ENCODE measurements around the gene ZNF639. TPM values are rescaled to one million over a fixed set of nuclear protein-coding genes. Genes with fewer than 3 reads are reported as not detected.

The ZNF639 gene
- total and polyA plus RNA-seq, 2 experiments from 2014 or later: 33.6 to 62.8 TPM

- no peaks in the 10 kb centered on the region for H3F3A ChIP-seq (replicated peaks; ENCODE audit: low read depth)
- H3K4me1 Mint-ChIP-seq: no peaks in the 10 kb centered on the region
- ATAC-seq (no peak), DNase-seq (ENCODE audit: low spot score) (no peak)
- TF ChIP-seq JUNB (IDR thresholded peaks at IDR 0.05; ENCODE audit: unreplicated experiment): no peak
- no peak for TF ChIP-seq NANOG (IDR thresholded peaks at IDR 0.05; ENCODE audit: borderline replicate concordance)
- TF ChIP-seq POLR2AphosphoS5 (IDR thresholded peaks at IDR 0.05; ENCODE audit: low read depth): no peak
- TF ChIP-seq CREB1 (CRISPR knock-in tag; IDR thresholded peaks at IDR 0.05; ENCODE audit: low read depth): no peak
- TF ChIP-seq EZH2 (IDR thresholded peaks at IDR 0.05; ENCODE audit: low read depth, unreplicated experiment): no peak
- TF ChIP-seq, protein P1, sequence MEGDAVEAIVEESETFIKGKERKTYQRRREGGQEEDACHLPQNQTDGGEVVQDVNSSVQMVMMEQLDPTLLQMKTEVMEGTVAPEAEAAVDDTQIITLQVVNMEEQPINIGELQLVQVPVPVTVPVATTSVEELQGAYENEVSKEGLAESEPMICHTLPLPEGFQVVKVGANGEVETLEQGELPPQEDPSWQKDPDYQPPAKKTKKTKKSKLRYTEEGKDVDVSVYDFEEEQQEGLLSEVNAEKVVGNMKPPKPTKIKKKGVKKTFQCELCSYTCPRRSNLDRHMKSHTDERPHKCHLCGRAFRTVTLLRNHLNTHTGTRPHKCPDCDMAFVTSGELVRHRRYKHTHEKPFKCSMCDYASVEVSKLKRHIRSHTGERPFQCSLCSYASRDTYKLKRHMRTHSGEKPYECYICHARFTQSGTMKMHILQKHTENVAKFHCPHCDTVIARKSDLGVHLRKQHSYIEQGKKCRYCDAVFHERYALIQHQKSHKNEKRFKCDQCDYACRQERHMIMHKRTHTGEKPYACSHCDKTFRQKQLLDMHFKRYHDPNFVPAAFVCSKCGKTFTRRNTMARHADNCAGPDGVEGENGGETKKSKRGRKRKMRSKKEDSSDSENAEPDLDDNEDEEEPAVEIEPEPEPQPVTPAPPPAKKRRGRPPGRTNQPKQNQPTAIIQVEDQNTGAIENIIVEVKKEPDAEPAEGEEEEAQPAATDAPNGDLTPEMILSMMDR (conservative IDR thresholded peaks at IDR 0.05; ENCODE audit: low read depth in 2 of 2): no peak
- TF ChIP-seq EZH2phosphoT487 (IDR thresholded peaks at IDR 0.05; ENCODE audit: unreplicated experiment): no peak
- TF ChIP-seq ETS1 (IDR thresholded peaks at IDR 0.05): no peak
- TF ChIP-seq STAT1 (IDR thresholded peaks at IDR 0.05; ENCODE audit: unreplicated experiment): no peak
- TF ChIP-seq ZNF331 (CRISPR knock-in tag; IDR thresholded peaks at IDR 0.05; ENCODE audit: low read depth): no peak
- TF ChIP-seq REST (IDR thresholded peaks at IDR 0.05; ENCODE audit: unreplicated experiment): no peak
- TF ChIP-seq ZNF114 (CRISPR knock-in tag; IDR thresholded peaks at IDR 0.05): no peak
- H3K27me3 ChIP-seq (ENCODE audit: insufficient read depth): no peaks in the 10 kb centered on the region
- no peak overlapping the region for H3K4me3 Mint-ChIP-seq
- H4K20me1 ChIP-seq (replicated peaks; ENCODE audit: insufficient read depth): no peaks in the 10 kb centered on the region
- H2AFZ ChIP-seq: no peak overlapping the region
- H3K27ac ChIP-seq (ENCODE audit: low read depth): no peak overlapping the region
- H3K4me1 ChIP-seq (ENCODE audit: insufficient read depth): no peaks in the 10 kb centered on the region
- H3K4me2 ChIP-seq: no peak overlapping the region
- no peak overlapping the region for H3K4me3 ChIP-seq
- H3K36me3 Mint-ChIP-seq (ENCODE audit: low read depth): peaks cover 11% of the 10 kb centered on the region
- no peaks in the 10 kb centered on the region for H3K9me3 Mint-ChIP-seq
- H3K27ac Mint-ChIP-seq: no peak overlapping the region
- H3K9me2 ChIP-seq (ENCODE audit: insufficient read depth): no peaks in the 10 kb centered on the region
- no peaks in the 10 kb centered on the region for H3K27me3 Mint-ChIP-seq (ENCODE audit: insufficient read depth, low read depth, poor library complexity)
- no peaks in the 10 kb centered on the region for H3K79me2 ChIP-seq (replicated peaks; ENCODE audit: insufficient read depth)
- H3K36me3 ChIP-seq (ENCODE audit: insufficient read depth): peaks cover 12% of the 10 kb centered on the region; the same call in 1 of the 2 replicates
Observed at GRCh38 chr3:179369621-179370020, 46.8 kb downstream of the ZNF639 start.

Measured in GM23338 (cell line).